Transverse colon (tissue), 3 donors: ENCODE measurements around the gene MDH2.
"Not testable (repeated sequence)": the region's sequence is repeated elsewhere in the genome, so short reads cannot be mapped to it uniquely, and the experiment has no call there.

ENCODE experiments used
- EP300 ChIP-seq: sonication (generic); formaldehyde crosslinking; IDR thresholded peaks from one replicate; pipeline ENCODE4 v1.6.1; 2017; ENCODE audit warnings: antibody characterized with exemption, low read depth
- POLR2A ChIP-seq: fragments of 450-650 bp; IDR thresholded peaks from one replicate; pipeline ENCODE4 v1.6.1; 2016; ENCODE audit warnings: antibody characterized with exemption, mild to moderate bottlenecking, moderate library complexity
- TF ChIP-seq, protein P1 (sequence below), 5 experiments: fragments of 200-600 bp in 3 of 5; fragments of 450-650 bp in 2 of 5; sonication (generic) in 3 of 5; IDR thresholded peaks; 1 replicate in 2 of 5; 2 replicates in 3 of 5; pipeline ENCODE4 v1.5.1; 2016 to 2017; ENCODE audit warnings: antibody characterized with exemption in 5 of 5, inconsistent platforms in 3 of 5, mild to moderate bottlenecking in 2 of 5, moderate library complexity in 1 of 5

DNA sequence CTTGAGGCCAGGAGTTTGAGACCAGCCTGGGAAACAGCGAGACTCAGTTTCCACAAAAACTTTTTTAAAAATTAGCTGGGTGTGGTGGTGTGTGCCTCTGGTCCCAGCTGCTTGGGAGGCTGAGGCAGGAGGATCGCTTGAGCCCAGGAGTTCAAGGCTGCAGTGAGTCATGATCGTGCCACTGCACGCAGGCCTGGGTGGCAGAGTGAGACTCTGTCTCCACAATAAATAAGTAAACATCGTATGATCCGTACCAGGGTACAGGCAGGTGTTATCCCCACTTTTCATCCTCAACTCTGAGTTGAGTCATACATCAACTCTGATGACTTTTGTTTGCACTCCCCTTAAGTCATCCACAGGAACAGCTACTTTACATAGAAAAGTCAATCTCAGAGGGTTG is 58.2 kb downstream of the MDH2 start:
- TF ChIP-seq, protein P1, sequence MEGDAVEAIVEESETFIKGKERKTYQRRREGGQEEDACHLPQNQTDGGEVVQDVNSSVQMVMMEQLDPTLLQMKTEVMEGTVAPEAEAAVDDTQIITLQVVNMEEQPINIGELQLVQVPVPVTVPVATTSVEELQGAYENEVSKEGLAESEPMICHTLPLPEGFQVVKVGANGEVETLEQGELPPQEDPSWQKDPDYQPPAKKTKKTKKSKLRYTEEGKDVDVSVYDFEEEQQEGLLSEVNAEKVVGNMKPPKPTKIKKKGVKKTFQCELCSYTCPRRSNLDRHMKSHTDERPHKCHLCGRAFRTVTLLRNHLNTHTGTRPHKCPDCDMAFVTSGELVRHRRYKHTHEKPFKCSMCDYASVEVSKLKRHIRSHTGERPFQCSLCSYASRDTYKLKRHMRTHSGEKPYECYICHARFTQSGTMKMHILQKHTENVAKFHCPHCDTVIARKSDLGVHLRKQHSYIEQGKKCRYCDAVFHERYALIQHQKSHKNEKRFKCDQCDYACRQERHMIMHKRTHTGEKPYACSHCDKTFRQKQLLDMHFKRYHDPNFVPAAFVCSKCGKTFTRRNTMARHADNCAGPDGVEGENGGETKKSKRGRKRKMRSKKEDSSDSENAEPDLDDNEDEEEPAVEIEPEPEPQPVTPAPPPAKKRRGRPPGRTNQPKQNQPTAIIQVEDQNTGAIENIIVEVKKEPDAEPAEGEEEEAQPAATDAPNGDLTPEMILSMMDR (IDR thresholded peaks at IDR 0.05) = not testable (repeated sequence)
- not testable (repeated sequence) for TF ChIP-seq POLR2A, EP300
